H1 (cell line): ENCODE data around the gene PGLYRP4. TPM values are rescaled to one million over a fixed set of nuclear protein-coding genes. Genes with fewer than 3 reads are reported as not detected.

Experiments
- CTCF ChIA-PET: fragments of 300-600 bp; sonication (Branson Sonifier 250); formaldehyde crosslinking; loops from one replicate; lab custom pipeline; 2021; ENCODE audit not compliant: partially characterized antibody; lab: Charles Lee
- POLR2A ChIA-PET: fragments of 300-600 bp; sonication (Branson Sonifier 250); formaldehyde crosslinking; loops from one replicate; lab custom pipeline; 2021; ENCODE audit warnings: inconsistent platforms; ENCODE audit not compliant: partially characterized antibody; lab: Charles Lee
- DNase-seq, 2 experiments: peaks; one replicate each; pipeline versions ENCODE4 v3.0.0 to v3.0.0-alpha.2; 2010 to 2022; ENCODE audit warnings: low spot score in 2 of 2, low read depth in 1 of 2, mixed read lengths in 1 of 2
- FAIRE-seq: peaks from 2 replicates; lab custom pipeline; 2011; peaks lifted over from hg19 to GRCh38; lab: Jason Lieb, UNC
- H2AFZ ChIP-seq: 2 replicates; pipeline ENCODE4 v1.8.1; 2012; ENCODE audit warnings: low read length, inconsistent platforms
- H2AK5ac ChIP-seq: 2 replicates; pipeline ENCODE4 v1.6.1; 2013; ENCODE audit warnings: low read depth, low read length
- H2BK120ac ChIP-seq: replicated peaks from 2 replicates; pipeline ENCODE3; 2013; ENCODE audit warnings: low read depth, low read length, inconsistent platforms
- H2BK12ac ChIP-seq: 2 replicates; pipeline ENCODE4 v1.6.1; 2013; ENCODE audit warnings: low read depth, low read length
- H2BK15ac ChIP-seq: 2 replicates; pipeline ENCODE4 v1.6.1; 2013; ENCODE audit warnings: low read length
- H2BK20ac ChIP-seq: 2 replicates; pipeline ENCODE4 v1.6.1; 2013; ENCODE audit warnings: low read length
- H2BK5ac ChIP-seq: 2 replicates; pipeline ENCODE4 v1.6.1; 2013; ENCODE audit warnings: low read depth, low read length
- H3K14ac ChIP-seq: 2 replicates; pipeline ENCODE4 v1.6.1; 2013; ENCODE audit warnings: inconsistent platforms; ENCODE audit not compliant: insufficient read length
- H3K18ac ChIP-seq: 2 replicates; pipeline ENCODE4 v1.6.1; 2013; ENCODE audit warnings: low read length; ENCODE audit errors: extremely low read depth
- H3K23ac ChIP-seq: 2 replicates; pipeline ENCODE4 v1.6.1; 2013; ENCODE audit warnings: inconsistent platforms; ENCODE audit not compliant: insufficient read length
- H3K23me2 ChIP-seq: 2 replicates; pipeline ENCODE4 v1.6.1; 2013; ENCODE audit warnings: low read depth, low read length
- H3K27ac ChIP-seq: 2 replicates; pipeline ENCODE4 v1.6.1; 2011; ENCODE audit warnings: low read depth, low read length, inconsistent platforms
- H3K27me3 ChIP-seq, 4 experiments: replicated peaks in 1 of 4; 1 replicate in 1 of 4; 2 replicates in 3 of 4; pipeline versions ENCODE4 v1.6.1 to v1.8.1; 2011 to 2013; ENCODE audit warnings: low read length in 3 of 4, mild to moderate bottlenecking in 3 of 4, inconsistent platforms in 2 of 4, mixed read lengths in 2 of 4, moderate library complexity in 1 of 4; ENCODE audit not compliant: control insufficient read depth in 3 of 4, insufficient read depth in 3 of 4; ENCODE audit errors: extremely low read depth in 1 of 4
- H3K36me3 ChIP-seq, 4 experiments: 2 replicates each; pipeline versions ENCODE4 v1.6.1 to v1.8.1; 2011 to 2013; ENCODE audit warnings: mild to moderate bottlenecking in 4 of 4, low read length in 3 of 4, moderate library complexity in 2 of 4, control low read depth in 1 of 4, inconsistent platforms in 1 of 4; ENCODE audit not compliant: insufficient read depth in 4 of 4, control insufficient read depth in 2 of 4
- H3K4ac ChIP-seq: replicated peaks from 2 replicates; pipeline ENCODE3; 2013; ENCODE audit warnings: low read length, low read depth, mixed read lengths, inconsistent platforms; ENCODE audit not compliant: insufficient read length
- H3K4me1 ChIP-seq, 4 experiments: replicated peaks in 1 of 4; 1 replicate in 1 of 4; 2 replicates in 3 of 4; pipeline versions ENCODE4 v1.6.1 to v1.8.1; 2011 to 2013; ENCODE audit warnings: low read length in 3 of 4, inconsistent platforms in 2 of 4, mixed read lengths in 1 of 4; ENCODE audit not compliant: insufficient read depth in 4 of 4, control insufficient read depth in 3 of 4
- H3K4me2 ChIP-seq, 2 experiments: 2 replicates each; pipeline versions ENCODE4 v1.6.1 to v1.8.1; 2011 to 2013; ENCODE audit warnings: low read depth in 2 of 2, low read length in 2 of 2, control low read depth in 1 of 2, inconsistent platforms in 1 of 2, mild to moderate bottlenecking in 1 of 2; ENCODE audit not compliant: insufficient read depth in 1 of 2
- H3K4me3 ChIP-seq, 4 experiments: fragments of 200-600, 300-600 bp in 1 of 4; sonication (generic), shearing (Covaris generic), sonication (Bioruptor Twin) in 1 of 4; 2 replicates each; pipeline versions ENCODE4 v1.5.1 to v1.8.1; 2011 to 2016; ENCODE audit warnings: low read length in 4 of 4, low read depth in 3 of 4, control low read depth in 2 of 4, inconsistent platforms in 2 of 4, mild to moderate bottlenecking in 2 of 4, mixed read lengths in 1 of 4, moderate library complexity in 1 of 4; ENCODE audit not compliant: insufficient read depth in 2 of 4; ENCODE audit errors: extremely low read depth in 1 of 4
- H3K56ac ChIP-seq: replicated peaks from 2 replicates; pipeline ENCODE3; 2013; ENCODE audit warnings: low read depth, mild to moderate bottlenecking, mixed read lengths, low read length, inconsistent platforms; ENCODE audit not compliant: insufficient read length
- H3K79me1 ChIP-seq: 2 replicates; pipeline ENCODE4 v1.6.1; 2013; ENCODE audit warnings: low read depth, low read length, control low read depth
- H3K79me2 ChIP-seq, 2 experiments: 2 replicates each; pipeline versions ENCODE4 v1.6.1 to v1.8.1; 2012 to 2013; ENCODE audit warnings: low read length in 2 of 2, mild to moderate bottlenecking in 2 of 2, inconsistent platforms in 1 of 2; ENCODE audit not compliant: insufficient read depth in 2 of 2, control insufficient read depth in 1 of 2
- H3K9ac ChIP-seq, 4 experiments: replicated peaks in 1 of 4; 1 replicate in 1 of 4; 2 replicates in 3 of 4; pipeline versions ENCODE4 v1.6.1 to v1.8.1; 2011 to 2013; ENCODE audit warnings: low read depth in 3 of 4, low read length in 3 of 4, control low read depth in 2 of 4, mild to moderate bottlenecking in 2 of 4, moderate library complexity in 2 of 4, inconsistent platforms in 1 of 4; ENCODE audit errors: extremely low read depth in 1 of 4
- H3K9me3 ChIP-seq, 2 experiments: 2 replicates each; pipeline versions ENCODE4 v1.6.1 to v1.8.1; 2012 to 2013; ENCODE audit warnings: mild to moderate bottlenecking in 2 of 2, moderate library complexity in 2 of 2, control low read depth in 1 of 2, inconsistent platforms in 1 of 2, low read depth in 1 of 2, low read length in 1 of 2, mixed read lengths in 1 of 2; ENCODE audit not compliant: insufficient read depth in 2 of 2
- H4K20me1 ChIP-seq, 2 experiments: replicated peaks in 1 of 2; 2 replicates each; pipeline versions ENCODE3 to v1.8.1; 2011 to 2013; ENCODE audit warnings: inconsistent platforms in 2 of 2, low read length in 2 of 2, mild to moderate bottlenecking in 1 of 2; ENCODE audit not compliant: insufficient read depth in 2 of 2, control insufficient read depth in 1 of 2
- H4K5ac ChIP-seq: 2 replicates; pipeline ENCODE4 v1.6.1; 2013; ENCODE audit warnings: low read length, low read depth, mixed read lengths, inconsistent platforms; ENCODE audit not compliant: insufficient read length
- H4K8ac ChIP-seq: 2 replicates; pipeline ENCODE4 v1.8.0; 2013; ENCODE audit warnings: mild to moderate bottlenecking, moderate library complexity, low read length, inconsistent platforms; ENCODE audit not compliant: insufficient read depth; ENCODE audit errors: extremely low read depth
- H4K91ac ChIP-seq: replicated peaks from 2 replicates; pipeline ENCODE3; 2013; ENCODE audit warnings: low read length, mixed read lengths, inconsistent platforms; ENCODE audit not compliant: insufficient read length
- CTBP2 ChIP-seq: IDR thresholded peaks from 2 replicates; pipeline ENCODE4 v1.7.0; 2011; ENCODE audit warnings: borderline replicate concordance, mild to moderate bottlenecking, moderate library complexity, mixed read lengths, low read length; ENCODE audit not compliant: insufficient read depth, insufficient read length
- EGR1 ChIP-seq: IDR thresholded peaks from 2 replicates; pipeline ENCODE4 v1.6.1; 2011; ENCODE audit warnings: low read depth, low read length, borderline replicate concordance
- KDM1A ChIP-seq: fragments of 200-600, 300-600 bp; sonication (generic); IDR thresholded peaks from 2 replicates; pipeline ENCODE4 v1.7.1; 2016; ENCODE audit warnings: mild to moderate bottlenecking, low read length, borderline replicate concordance
- NRF1 ChIP-seq: IDR thresholded peaks from 2 replicates; pipeline ENCODE4 v1.6.1; 2011; ENCODE audit warnings: mild to moderate bottlenecking, low read depth, low read length, improper control_type of control experiment
- RAD21 ChIP-seq, 2 experiments: IDR thresholded peaks in 1 of 2; conservative IDR thresholded peaks in 1 of 2; 2 replicates each; pipeline ENCODE4 v1.6.1; 2011; ENCODE audit warnings: low read depth in 2 of 2, low read length in 2 of 2, improper control_type of control experiment in 1 of 2, inconsistent platforms in 1 of 2, mild to moderate bottlenecking in 1 of 2, moderate library complexity in 1 of 2
- SIN3A ChIP-seq, 2 experiments: IDR thresholded peaks in 1 of 2; conservative IDR thresholded peaks in 1 of 2; 2 replicates each; pipeline ENCODE4 v1.6.1; 2011 to 2012; ENCODE audit warnings: low read length in 2 of 2, improper control_type of control experiment in 1 of 2, low read depth in 1 of 2, mild to moderate bottlenecking in 1 of 2
- polyA plus RNA-seq, 7 experiments: library from polyadenylated mRNA; depleted of rRNA in 3 of 7; stranded (reverse) in 5 of 7; unstranded in 2 of 7; fragments of >200 nt in 5 of 7; fragments of 200-250 nt in 2 of 7; gene quantifications; 1 replicate in 5 of 7; 2 replicates in 1 of 7; 4 replicates in 1 of 7; pipeline versions ENCODE4 v1.2.1 to v1.2.3, GENCODE V29; 2011 to 2013; ENCODE audit warnings: missing spikeins in 2 of 7, mixed read lengths in 2 of 7
- total RNA-seq: library from RNA; stranded (reverse); fragmentation: NEBNext Ultra II Directional; extraction: Animal tissue kit (Norgen Biotek cat#: 25700); gene quantifications from 2 replicates; pipeline ENCODE4 v1.2.1, GENCODE V29; 2021

Gene PGLYRP4
- total and polyA plus RNA-seq, 2 of the 8 experiments (the other 6 are each of a cell fraction or from before 2014, with no cell fraction given) = not detected

GRCh38 chr1:153324912-153325311 is 23.7 kb downstream of the PGLYRP4 start:
- Histone ChIP-seq H3K79me2 (no peaks in the 10 kb centered on the region), H2BK120ac (no peak overlapping the region), H3K23ac (no peak overlapping the region), H2AFZ (no peak overlapping the region), H4K91ac (no peak overlapping the region), H3K9ac (no peak overlapping the region), H3K18ac (no peak overlapping the region), H3K27ac (no peak overlapping the region), H2BK20ac (no peak overlapping the region), H4K8ac (no peak overlapping the region), H3K14ac (no peak overlapping the region), H2AK5ac (no peak overlapping the region), H4K5ac (no peak overlapping the region), H3K27me3 (no peaks in the 10 kb centered on the region), H3K4me1 (no peaks in the 10 kb centered on the region), H3K79me1 (no peaks in the 10 kb centered on the region), H3K23me2 (0 out of 2 replicates have a peak, but pooled peaks cover 3% of the 10 kb centered on the region), H3K36me3 (no peaks in the 10 kb centered on the region), H3K4me2 (no peak overlapping the region), H3K56ac (no peak overlapping the region), H3K4ac (no peak overlapping the region), H3K9me3 (peaks cover 15 to 28% of the 10 kb centered on the region in 2 experiments), H3K4me3 (no peak overlapping the region), H2BK12ac (no peak overlapping the region), H4K20me1 (no peaks in the 10 kb centered on the region), H2BK15ac (no peak overlapping the region), H2BK5ac (no peak overlapping the region)
- FAIRE-seq (no peak), DNase-seq (no peak)
- TF ChIP-seq RAD21 (IDR thresholded peaks at IDR 0.05 in 1 of 2, conservative IDR thresholded peaks at IDR 0.05 in 1 of 2; ENCODE audit: low read depth in 2 of 2, low read length in 2 of 2) (no peak), SIN3A (conservative IDR thresholded peaks at IDR 0.05 in 1 of 2, IDR thresholded peaks at IDR 0.05 in 1 of 2; ENCODE audit: low read depth in 1 of 2, low read length in 2 of 2) (no peak), NRF1 (no peak), KDM1A (no peak), CTBP2 (no peak), EGR1 (no peak)
- ChIA-PET CTCF (no interaction called here), POLR2A (no interaction called here)
